ENCODE results near the gene CFAP61. TPM values are rescaled to one million over a fixed set of nuclear protein-coding genes. Genes with fewer than 3 reads are reported as not detected.

CFAP61 gene
- total RNA-seq, 1 experiment from 2014 or later = not detected

DNA sequence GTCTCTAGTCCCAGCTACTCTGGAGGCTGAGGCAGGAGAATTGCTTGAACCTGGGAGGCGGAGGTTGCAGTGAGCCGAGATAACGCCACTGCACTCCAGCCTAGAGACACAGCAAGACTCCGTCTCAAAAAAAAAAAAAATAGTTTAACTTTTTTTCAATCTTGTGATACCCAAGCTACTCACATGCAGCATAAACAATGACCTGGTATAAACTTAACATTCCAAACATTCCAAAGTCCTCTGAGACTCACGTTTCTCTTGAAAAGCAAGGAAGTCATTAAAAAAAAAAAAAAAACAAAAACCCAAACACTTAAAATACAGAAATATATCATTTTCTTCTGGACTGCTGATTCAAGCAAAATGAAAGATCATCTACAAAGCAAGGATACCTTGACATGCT, 14.4 kb upstream of the CFAP61 start:
- TF ChIP-seq EZH2 (IDR thresholded peaks at IDR 0.05; ENCODE audit: low read length, unreplicated experiment) (no peak), CTCF (conservative IDR thresholded peaks at IDR 0.05; ENCODE audit: low read depth, low read length) (no peak), EZH2phosphoT487 (IDR thresholded peaks at IDR 0.05; ENCODE audit: borderline replicate concordance, low read length) (no peak)
- Histone ChIP-seq H3K9me2 (replicated peaks; ENCODE audit: low read length) (no peaks in the 10 kb centered on the region), H3K36me3 (ENCODE audit: low read depth, low read length) (peaks cover 90% of the 10 kb centered on the region), H3K4me3 (ENCODE audit: low read length) (no peak overlapping the region), H3K4me2 (ENCODE audit: low read length) (no peak overlapping the region), H2AFZ (ENCODE audit: low read length) (no peak overlapping the region), H3K4me1 (ENCODE audit: insufficient read depth, low read length) (no peaks in the 10 kb centered on the region), H3K9ac (ENCODE audit: low read length) (no peak overlapping the region), H3K9me3 (ENCODE audit: low read length) (no peaks in the 10 kb centered on the region), H3K27ac (ENCODE audit: low read length) (no peak overlapping the region), H3F3A (ENCODE audit: low read length, unreplicated experiment) (no peaks in the 10 kb centered on the region), H3K27me3 (ENCODE audit: low read length) (no peaks in the 10 kb centered on the region), H4K20me1 (ENCODE audit: low read length) (no peaks in the 10 kb centered on the region), H3K79me2 (ENCODE audit: low read length) (no peaks in the 10 kb centered on the region)
- intact Hi-C loops (cut with micrococcal nuclease) = no loop called here
- ChIA-PET CTCF (no interaction called here), POLR2A (ENCODE audit: unreplicated experiment) (interaction anchor here (0.5 kb wide), 1 partner anchor 781 kb away, joined by 6 read pairs; no protein-coding TSS in a partner anchor)
- no TSS peak for BruUV-seq (replicated peaks)
- DNase-seq = no peak
- no peak for ATAC-seq

GRCh38 chr20:20038586-20038985, 13.7 kb upstream of the CFAP61 start:
- POLR2A ChIA-PET (ENCODE audit: unreplicated experiment) = no interaction called here
- intact Hi-C loops (cut with micrococcal nuclease) = no loop called here

More at GRCh38 chr20:20038586-20038985, 13.7 kb upstream of the CFAP61 start:
- Histone ChIP-seq H3K4me3 (ENCODE audit: low read length) (no peak overlapping the region), H3F3A (ENCODE audit: low read length, unreplicated experiment) (no peaks in the 10 kb centered on the region), H2AFZ (ENCODE audit: low read length) (no peak overlapping the region), H3K79me2 (ENCODE audit: low read length) (no peaks in the 10 kb centered on the region), H4K20me1 (ENCODE audit: low read length) (no peaks in the 10 kb centered on the region), H3K9me2 (replicated peaks; ENCODE audit: low read length) (no peaks in the 10 kb centered on the region), H3K27me3 (ENCODE audit: low read length) (no peaks in the 10 kb centered on the region), H3K9ac (ENCODE audit: low read length) (no peak overlapping the region), H3K4me2 (ENCODE audit: low read length) (no peak overlapping the region), H3K9me3 (ENCODE audit: low read length) (no peaks in the 10 kb centered on the region), H3K36me3 (ENCODE audit: low read depth, low read length) (peaks cover 89% of the 10 kb centered on the region), H3K27ac (ENCODE audit: low read length) (no peak overlapping the region), H3K4me1 (ENCODE audit: insufficient read depth, low read length) (no peaks in the 10 kb centered on the region)
- no TSS peak for BruUV-seq (replicated peaks)
- DNase-seq = no peak
- TF ChIP-seq EZH2 (IDR thresholded peaks at IDR 0.05; ENCODE audit: low read length, unreplicated experiment) = no peak
- no peak for TF ChIP-seq CTCF (conservative IDR thresholded peaks at IDR 0.05; ENCODE audit: low read depth, low read length)
- TF ChIP-seq EZH2phosphoT487 (IDR thresholded peaks at IDR 0.05; ENCODE audit: borderline replicate concordance, low read length) = no peak
- CTCF ChIA-PET = no interaction called here
- no peak for ATAC-seq
